SK-N-SH (cell line): Measurements from ENCODE around the gene DOK6. TPM values are rescaled to one million over a fixed set of nuclear protein-coding genes. Genes with fewer than 3 reads are reported as not detected.

Source experiments
- CTCF ChIA-PET: fragments of 300-600, 350-600 bp; formaldehyde crosslinking; extraction: SDS; loops from one replicate; lab custom pipeline; 2021; lab: Yijun Ruan, JAX
- POLR2A ChIA-PET: fragments of 350-600 bp; sonication (Branson Sonifier 250); formaldehyde crosslinking; extraction: SDS; loops from one replicate; lab custom pipeline; 2020; ENCODE audit warnings: antibody characterized with exemption, inconsistent platforms; lab: Yijun Ruan, JAX
- DNase-seq: peaks from one replicate; pipeline ENCODE4 v3.0.0; 2012
- H2AFZ ChIP-seq: fragments of 200-600 bp; sonication (generic); 2 replicates; pipeline ENCODE4 v1.8.1; 2016; ENCODE audit warnings: antibody characterized with exemption, mild to moderate bottlenecking, low read depth
- H3F3A ChIP-seq: fragments of 200-600 bp; sonication (generic); replicated peaks from 2 replicates; pipeline ENCODE3; 2016; ENCODE audit warnings: antibody characterized with exemption, mild to moderate bottlenecking; ENCODE audit not compliant: insufficient read depth
- H3K27ac ChIP-seq, 2 experiments: fragments of 200-500 bp in 1 of 2; fragments of 200-600 bp in 1 of 2; sonication (Bioruptor generic) in 1 of 2; sonication (generic), shearing (Covaris generic) in 1 of 2; 2 replicates each; pipeline versions ENCODE4 v1.5.1 to v1.6.1; 2014 to 2016; ENCODE audit warnings: low read depth in 2 of 2, inconsistent platforms in 1 of 2, low read length in 1 of 2, mild to moderate bottlenecking in 1 of 2, mixed read lengths in 1 of 2
- H3K27me3 ChIP-seq: fragments of 200-600 bp; sonication (generic), shearing (Covaris generic); 2 replicates; pipeline ENCODE4 v1.6.1; 2016; ENCODE audit warnings: mixed run types; ENCODE audit not compliant: insufficient read depth
- H3K36me3 ChIP-seq, 2 experiments: fragments of 200-500 bp in 1 of 2; fragments of 200-600 bp in 1 of 2; sonication (Bioruptor generic) in 1 of 2; sonication (generic) in 1 of 2; replicated peaks in 1 of 2; 2 replicates each; pipeline versions ENCODE3 to v1.5.1; 2014 to 2016; ENCODE audit warnings: low read length in 1 of 2, mild to moderate bottlenecking in 1 of 2; ENCODE audit not compliant: insufficient read depth in 2 of 2, control insufficient read depth in 1 of 2
- H3K4me1 ChIP-seq, 2 experiments: fragments of 200-500 bp in 1 of 2; fragments of 200-600 bp in 1 of 2; sonication (Bioruptor generic) in 1 of 2; sonication (generic), shearing (Covaris generic) in 1 of 2; 2 replicates each; pipeline versions ENCODE4 v1.5.1 to v1.6.1; 2014 to 2016; ENCODE audit warnings: low read depth in 1 of 2, low read length in 1 of 2, mixed run types in 1 of 2; ENCODE audit not compliant: insufficient read depth in 2 of 2, control insufficient read depth in 1 of 2
- H3K4me2 ChIP-seq: fragments of 200-600 bp; sonication (generic), shearing (Covaris generic); 2 replicates; pipeline ENCODE4 v1.6.1; 2017; ENCODE audit warnings: mixed run types
- H3K4me3 ChIP-seq, 2 experiments: fragments of 200-500 bp in 1 of 2; fragments of 200-600 bp in 1 of 2; sonication (Bioruptor generic) in 1 of 2; sonication (generic), shearing (Covaris generic) in 1 of 2; 2 replicates each; pipeline versions ENCODE4 v1.5.1 to v1.8.1; 2014 to 2016; ENCODE audit warnings: low read depth in 2 of 2, inconsistent platforms in 1 of 2, low read length in 1 of 2, mild to moderate bottlenecking in 1 of 2, mixed read lengths in 1 of 2, moderate library complexity in 1 of 2
- H3K79me2 ChIP-seq: fragments of 200-600 bp; sonication (generic); 2 replicates; pipeline ENCODE4 v1.8.1; 2017; ENCODE audit warnings: mild to moderate bottlenecking; ENCODE audit not compliant: insufficient read depth
- H3K9ac ChIP-seq: fragments of 200-600 bp; sonication (generic); 2 replicates; pipeline ENCODE4 v1.6.1; 2017; ENCODE audit warnings: mixed run types
- H3K9me2 ChIP-seq: fragments of 200-600 bp; sonication (generic); 2 replicates; pipeline ENCODE4 v1.6.1; 2017; ENCODE audit warnings: mixed run types
- H3K9me3 ChIP-seq: fragments of 200-600 bp; sonication (generic); 2 replicates; pipeline ENCODE4 v1.6.1; 2017; ENCODE audit warnings: mixed run types, mild to moderate bottlenecking, moderate library complexity
- H4K20me1 ChIP-seq: fragments of 200-600 bp; sonication (generic); 2 replicates; pipeline ENCODE4 v1.6.1; 2017; ENCODE audit warnings: mild to moderate bottlenecking, mixed run types; ENCODE audit not compliant: insufficient read depth
- CTCF ChIP-seq: fragments of 200-600 bp; sonication (generic); IDR thresholded peaks from 2 replicates; pipeline ENCODE4 v1.6.1; 2017; ENCODE audit warnings: antibody characterized with exemption, mild to moderate bottlenecking, moderate library complexity
- FOXM1 ChIP-seq: IDR thresholded peaks from 2 replicates; pipeline ENCODE4 v1.4.0; 2012; ENCODE audit warnings: low read depth, mild to moderate bottlenecking
- GABPA ChIP-seq: IDR thresholded peaks from 2 replicates; pipeline ENCODE4 v1.4.0; 2012; ENCODE audit warnings: low read depth, mild to moderate bottlenecking
- IRF3 ChIP-seq: fragments of 150-350 bp; IDR thresholded peaks from 2 replicates; pipeline ENCODE4 v1.6.1; 2016; ENCODE audit warnings: mild to moderate bottlenecking, low read depth, low read length
- JUND ChIP-seq: IDR thresholded peaks from 2 replicates; pipeline ENCODE4 v1.4.0; 2012
- RAD21 ChIP-seq: IDR thresholded peaks from 2 replicates; pipeline ENCODE4 v1.6.1; 2012; ENCODE audit warnings: mild to moderate bottlenecking, low read length
- RCOR1 ChIP-seq: fragments of 150-350 bp; IDR thresholded peaks from 2 replicates; pipeline ENCODE4 v1.6.1; 2017; ENCODE audit warnings: antibody characterized with exemption, low read length
- RFX5 ChIP-seq: IDR thresholded peaks from 2 replicates; pipeline ENCODE4 v1.6.1; 2012; ENCODE audit warnings: mild to moderate bottlenecking, improper control_type of control experiment, low read length
- RXRA ChIP-seq: IDR thresholded peaks from 2 replicates; pipeline ENCODE4 v1.4.0; 2012; ENCODE audit warnings: low read depth, mild to moderate bottlenecking, borderline replicate concordance
- USF2 ChIP-seq: fragments of 150-350 bp; IDR thresholded peaks from 2 replicates; pipeline ENCODE4 v1.6.1; 2017; ENCODE audit warnings: antibody characterized with exemption, low read length, low read depth, borderline replicate concordance
- YY1 ChIP-seq: IDR thresholded peaks from 2 replicates; pipeline ENCODE4 v1.4.0; 2012; ENCODE audit warnings: low read depth, mild to moderate bottlenecking
- WGBS: methylation state at CpG from one replicate; pipeline ENCODE4 v1.1.6; 2017; ENCODE audit warnings: low lambda C conversion rate; 5-methylcytosine and 5-hydroxymethylcytosine counted together
- polyA plus RNA-seq, 3 experiments: library from polyadenylated mRNA; depleted of rRNA; stranded (reverse); fragments of >200 nt; gene quantifications; 2 replicates each; pipeline ENCODE4 v1.2.3, GENCODE V29; 2012
- TF ChIP-seq, protein P1 (sequence below): IDR thresholded peaks from 2 replicates; pipeline ENCODE4 v1.4.0; 2012; ENCODE audit warnings: low read depth, borderline replicate concordance

DOK6 gene
- polyA plus RNA-seq, 1 of the 3 experiments (the other 2 are of a cell fraction) = 3.9 TPM

GRCh38 chr18:69705987-69706386, 305.3 kb downstream of the DOK6 start (continued):
- TF ChIP-seq, protein P1, sequence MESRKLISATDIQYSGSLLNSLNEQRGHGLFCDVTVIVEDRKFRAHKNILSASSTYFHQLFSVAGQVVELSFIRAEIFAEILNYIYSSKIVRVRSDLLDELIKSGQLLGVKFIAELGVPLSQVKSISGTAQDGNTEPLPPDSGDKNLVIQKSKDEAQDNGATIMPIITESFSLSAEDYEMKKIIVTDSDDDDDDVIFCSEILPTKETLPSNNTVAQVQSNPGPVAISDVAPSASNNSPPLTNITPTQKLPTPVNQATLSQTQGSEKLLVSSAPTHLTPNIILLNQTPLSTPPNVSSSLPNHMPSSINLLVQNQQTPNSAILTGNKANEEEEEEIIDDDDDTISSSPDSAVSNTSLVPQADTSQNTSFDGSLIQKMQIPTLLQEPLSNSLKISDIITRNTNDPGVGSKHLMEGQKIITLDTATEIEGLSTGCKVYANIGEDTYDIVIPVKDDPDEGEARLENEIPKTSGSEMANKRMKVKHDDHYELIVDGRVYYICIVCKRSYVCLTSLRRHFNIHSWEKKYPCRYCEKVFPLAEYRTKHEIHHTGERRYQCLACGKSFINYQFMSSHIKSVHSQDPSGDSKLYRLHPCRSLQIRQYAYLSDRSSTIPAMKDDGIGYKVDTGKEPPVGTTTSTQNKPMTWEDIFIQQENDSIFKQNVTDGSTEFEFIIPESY = no peak
- TF ChIP-seq GABPA (no peak), JUND (no peak), YY1 (no peak)

DNA sequence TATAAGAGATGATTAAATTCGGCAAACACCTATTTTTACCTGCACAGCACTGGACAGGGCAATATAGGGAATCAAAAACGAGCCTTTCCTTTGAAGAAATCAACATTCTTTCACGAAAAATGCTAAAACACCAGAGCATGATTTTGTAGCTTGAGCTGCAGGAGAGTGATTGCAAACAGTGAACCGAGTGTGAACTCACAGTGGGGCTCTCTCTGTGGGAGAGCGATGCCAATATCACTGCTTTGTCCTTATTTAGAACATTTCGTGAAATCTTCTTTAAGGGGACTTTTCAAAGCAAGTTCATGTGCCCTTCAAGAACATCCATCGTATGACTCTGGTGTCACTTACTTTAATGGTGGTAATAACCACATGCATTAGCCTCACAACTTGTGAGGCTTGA, 308.2 kb downstream of the DOK6 start:
- H4K20me1 ChIP-seq = no peaks in the 10 kb centered on the region
- H3K79me2 ChIP-seq = no peaks in the 10 kb centered on the region
- H3K9me2 ChIP-seq = no peaks in the 10 kb centered on the region; the same call in 1 of the 2 replicates
- H2AFZ ChIP-seq = no peak overlapping the region
- CTCF ChIA-PET = interaction anchor here (1.7 kb wide), 1 partner anchor 12 kb away, joined by 3 read pairs; no protein-coding TSS in a partner anchor
- H3F3A ChIP-seq = no peaks in the 10 kb centered on the region
- H3K9me3 ChIP-seq = no peaks in the 10 kb centered on the region
- no peak for TF ChIP-seq RAD21
- TF ChIP-seq, protein P1 = no peak
- no peak for TF ChIP-seq RXRA
- no peak for TF ChIP-seq CTCF
- TF ChIP-seq USF2 = no peak
- TF ChIP-seq RCOR1 = no peak
- TF ChIP-seq FOXM1 = no peak
- no peak for TF ChIP-seq JUND
- no peak for TF ChIP-seq IRF3
- TF ChIP-seq RFX5 = no peak
- DNase-seq = no peak
- no peaks in the 10 kb centered on the region for H3K36me3 ChIP-seq
- H3K27me3 ChIP-seq = no peaks in the 10 kb centered on the region
- POLR2A ChIA-PET = no interaction called here
- WGBS = 91% methylated on average over 7 of the region's 7 CpGs
- no peaks in the 10 kb centered on the region for H3K4me1 ChIP-seq
- H3K4me2 ChIP-seq = no peak overlapping the region
- no peak overlapping the region for H3K27ac ChIP-seq
- no peak overlapping the region for H3K9ac ChIP-seq
- no peak overlapping the region for H3K4me3 ChIP-seq
